Smooth muscle cell (in vitro differentiated cells): Measurements from ENCODE around the gene COG6. TPM values are rescaled to one million over a fixed set of nuclear protein-coding genes. Genes with fewer than 3 reads are reported as not detected.

ENCODE experiments used
- DNase-seq: peaks from one replicate; lab custom pipeline; 2025; ENCODE audit not compliant: unreplicated experiment; lab: John Stamatoyannopoulos, UW
- H2AFZ ChIP-seq: fragments of 200-600 bp; sonication (generic); 2 replicates; pipeline ENCODE4 v1.6.0; 2016; ENCODE audit warnings: antibody characterized with exemption, low read depth, mild to moderate bottlenecking
- H3F3A ChIP-seq: fragments of 200-600 bp; sonication (generic); 2 replicates; pipeline ENCODE4 v1.6.0; 2017; ENCODE audit warnings: antibody characterized with exemption, low read depth
- H3K27ac ChIP-seq: fragments of 200-600 bp; sonication (generic); 2 replicates; pipeline ENCODE4 v1.5.1; 2016; ENCODE audit warnings: low read depth, mild to moderate bottlenecking
- H3K27me3 ChIP-seq: fragments of 200-600 bp; sonication (generic); 2 replicates; pipeline ENCODE4 v1.6.1; 2016; ENCODE audit warnings: low read depth, mild to moderate bottlenecking
- H3K36me3 ChIP-seq: fragments of 200-600 bp; sonication (generic); 2 replicates; pipeline ENCODE4 v1.5.1; 2016; ENCODE audit warnings: low read depth
- H3K4me1 ChIP-seq: fragments of 200-600 bp; sonication (generic); 2 replicates; pipeline ENCODE4 v1.5.1; 2016; ENCODE audit warnings: low read depth
- H3K4me2 ChIP-seq: fragments of 200-600 bp; sonication (generic); 2 replicates; pipeline ENCODE4 v1.6.0; 2016; ENCODE audit warnings: mild to moderate bottlenecking
- H3K4me3 ChIP-seq: fragments of 200-600 bp; sonication (generic); 2 replicates; pipeline ENCODE4 v1.5.1; 2016; ENCODE audit warnings: mild to moderate bottlenecking
- H3K79me2 ChIP-seq: fragments of 200-600 bp; sonication (generic); 2 replicates; pipeline ENCODE4 v1.6.0; 2016; ENCODE audit warnings: low read depth, mild to moderate bottlenecking
- H3K9ac ChIP-seq: fragments of 200-600 bp; sonication (generic); 2 replicates; pipeline ENCODE4 v1.6.0; 2016; ENCODE audit warnings: low read depth
- H3K9me3 ChIP-seq: fragments of 200-600 bp; sonication (generic); replicated peaks from 2 replicates; pipeline ENCODE4 v1.5.1; 2016; ENCODE audit warnings: low read depth
- H4K20me1 ChIP-seq: fragments of 200-600 bp; sonication (generic); 2 replicates; pipeline ENCODE4 v1.6.0; 2016; ENCODE audit warnings: low read depth
- WGBS: methylation state at CpG from one replicate; pipeline ENCODE4 v1.1.7; 2016; ENCODE audit warnings: low lambda C conversion rate; 5-methylcytosine and 5-hydroxymethylcytosine counted together
- polyA plus RNA-seq: library from polyadenylated mRNA; unstranded; fragments of >200 nt; fragmentation: Nextera tagmentation; extraction: Ambion mirVana; gene quantifications from 2 replicates; pipeline ENCODE4 v1.2.1, GENCODE V29; 2016
- total RNA-seq: library from RNA; depleted of rRNA; stranded (reverse); fragments of >200 nt; gene quantifications from 2 replicates; pipeline ENCODE4 v1.2.3, GENCODE V29; 2014
- TF ChIP-seq, protein P1 (sequence below): fragments of 200-600 bp; sonication (generic); IDR thresholded peaks from 2 replicates; pipeline ENCODE4 v1.5.1; 2017; ENCODE audit warnings: borderline replicate concordance, mild to moderate bottlenecking, antibody characterized with exemption; ENCODE audit not compliant: insufficient read depth, poor library complexity, severe bottlenecking

Gene COG6
- total and polyA plus RNA-seq, 2 experiments from 2014 or later = 42.9 to 84.8 TPM

GRCh38 chr13:39740761-39741160, 85.3 kb downstream of the COG6 start:
- Histone ChIP-seq H3K4me3 (no peak overlapping the region), H3K27me3 (no peaks in the 10 kb centered on the region), H3F3A (no peaks in the 10 kb centered on the region), H3K9me3 (no peaks in the 10 kb centered on the region), H3K79me2 (no peaks in the 10 kb centered on the region), H4K20me1 (no peaks in the 10 kb centered on the region), H3K9ac (no peak overlapping the region), H3K27ac (no peak overlapping the region), H3K4me1 (no peaks in the 10 kb centered on the region), H3K36me3 (peaks cover 45% of the 10 kb centered on the region), H3K4me2 (no peak overlapping the region), H2AFZ (no peak overlapping the region)
- WGBS = 98% methylated on average over 3 of the region's 3 CpGs
- no peak for DNase-seq
- TF ChIP-seq, protein P1, sequence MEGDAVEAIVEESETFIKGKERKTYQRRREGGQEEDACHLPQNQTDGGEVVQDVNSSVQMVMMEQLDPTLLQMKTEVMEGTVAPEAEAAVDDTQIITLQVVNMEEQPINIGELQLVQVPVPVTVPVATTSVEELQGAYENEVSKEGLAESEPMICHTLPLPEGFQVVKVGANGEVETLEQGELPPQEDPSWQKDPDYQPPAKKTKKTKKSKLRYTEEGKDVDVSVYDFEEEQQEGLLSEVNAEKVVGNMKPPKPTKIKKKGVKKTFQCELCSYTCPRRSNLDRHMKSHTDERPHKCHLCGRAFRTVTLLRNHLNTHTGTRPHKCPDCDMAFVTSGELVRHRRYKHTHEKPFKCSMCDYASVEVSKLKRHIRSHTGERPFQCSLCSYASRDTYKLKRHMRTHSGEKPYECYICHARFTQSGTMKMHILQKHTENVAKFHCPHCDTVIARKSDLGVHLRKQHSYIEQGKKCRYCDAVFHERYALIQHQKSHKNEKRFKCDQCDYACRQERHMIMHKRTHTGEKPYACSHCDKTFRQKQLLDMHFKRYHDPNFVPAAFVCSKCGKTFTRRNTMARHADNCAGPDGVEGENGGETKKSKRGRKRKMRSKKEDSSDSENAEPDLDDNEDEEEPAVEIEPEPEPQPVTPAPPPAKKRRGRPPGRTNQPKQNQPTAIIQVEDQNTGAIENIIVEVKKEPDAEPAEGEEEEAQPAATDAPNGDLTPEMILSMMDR = no peak

- Histone ChIP-seq H3F3A (no peaks in the 10 kb centered on the region), H3K9me3 (no peaks in the 10 kb centered on the region), H3K4me2 (no peak overlapping the region), H3K27me3 (no peaks in the 10 kb centered on the region), H3K4me1 (no peaks in the 10 kb centered on the region), H2AFZ (no peak overlapping the region), H3K4me3 (no peak overlapping the region), H3K27ac (no peak overlapping the region), H3K36me3 (peaks cover 12% of the 10 kb centered on the region), H3K79me2 (no peaks in the 10 kb centered on the region), H3K9ac (no peak overlapping the region), H4K20me1 (no peaks in the 10 kb centered on the region)
- TF ChIP-seq, protein P1 = no peak
- 86% methylated on average over 1 of the region's 1 CpG for whole genome bisulfite sequencing
- no peak for DNase-seq
Observed at GRCh38 chr13:39748961-39749360, 93.5 kb downstream of the COG6 start.

DNA sequence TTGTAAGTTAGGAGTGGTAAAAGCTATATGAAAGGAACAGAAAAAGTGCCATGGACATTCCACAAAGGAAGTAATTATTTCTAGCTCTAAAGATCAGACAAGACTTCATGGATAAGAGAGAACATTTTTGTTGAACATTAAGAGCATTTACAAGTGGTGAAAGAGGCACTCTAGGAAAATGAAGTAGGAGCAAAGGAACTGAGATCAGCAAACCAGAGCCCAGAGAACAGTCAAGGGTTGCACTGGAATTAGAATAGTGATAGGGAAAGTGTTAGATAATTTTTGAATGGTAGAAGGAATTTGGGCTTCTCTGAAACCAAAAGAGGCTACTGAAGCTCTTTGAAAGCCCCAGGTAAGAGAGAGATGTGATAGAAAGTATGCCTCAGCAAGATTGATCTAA, 94.1 kb downstream of the COG6 start:
- no peaks in the 10 kb centered on the region for H3F3A ChIP-seq
- H3K27ac ChIP-seq = no peak overlapping the region
- no peaks in the 10 kb centered on the region for H3K4me1 ChIP-seq
- no peak for DNase-seq
- TF ChIP-seq, protein P1 = no peak
- H2AFZ ChIP-seq = no peak overlapping the region
- H3K27me3 ChIP-seq = no peaks in the 10 kb centered on the region
- peaks cover 13% of the 10 kb centered on the region for H3K36me3 ChIP-seq
- H3K79me2 ChIP-seq = no peaks in the 10 kb centered on the region
- no peak overlapping the region for H3K4me2 ChIP-seq
- no peak overlapping the region for H3K4me3 ChIP-seq
- H3K9ac ChIP-seq = no peak overlapping the region
- no peaks in the 10 kb centered on the region for H3K9me3 ChIP-seq
- no peaks in the 10 kb centered on the region for H4K20me1 ChIP-seq

DNA sequence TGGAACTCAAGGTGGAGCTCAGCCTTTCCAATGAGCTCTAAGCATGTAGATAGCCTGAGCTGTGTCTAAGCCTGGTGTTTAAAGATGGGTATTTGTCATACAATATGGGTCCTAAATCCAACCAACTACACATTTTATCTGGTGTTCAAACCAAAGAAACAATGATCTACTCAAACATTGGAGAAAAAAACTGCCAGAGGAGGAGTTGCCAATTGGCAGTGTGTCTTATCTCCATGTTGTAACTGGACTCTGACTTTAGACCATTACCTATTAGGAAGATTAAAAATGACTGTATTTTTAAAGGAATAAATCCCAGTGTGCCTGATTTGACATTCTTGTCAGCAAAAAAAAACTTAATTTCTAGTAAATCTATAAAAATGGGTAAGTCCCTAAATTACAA, 96.3 kb downstream of the COG6 start:
- DNase-seq = no peak
- H3K27ac ChIP-seq = no peak overlapping the region
- TF ChIP-seq, protein P1 = no peak
- H3K4me1 ChIP-seq = no peaks in the 10 kb centered on the region
- H3K9ac ChIP-seq = no peak overlapping the region
- H2AFZ ChIP-seq = no peak overlapping the region
- H3K36me3 ChIP-seq = peaks cover 18% of the 10 kb centered on the region
- no peaks in the 10 kb centered on the region for H3K27me3 ChIP-seq
- H3K4me2 ChIP-seq = no peak overlapping the region
- no peak overlapping the region for H3K4me3 ChIP-seq
- H3K79me2 ChIP-seq = no peaks in the 10 kb centered on the region
- H3K9me3 ChIP-seq = no peaks in the 10 kb centered on the region
- no peaks in the 10 kb centered on the region for H3F3A ChIP-seq
- H4K20me1 ChIP-seq = no peaks in the 10 kb centered on the region
